HCT116 (cell line): ENCODE measurements around the gene NLRP7. TPM values are rescaled to one million over a fixed set of nuclear protein-coding genes. Genes with fewer than 3 reads are reported as not detected.
"Not testable (repeated sequence)": the region's sequence is repeated elsewhere in the genome, so short reads cannot be mapped to it uniquely, and the experiment has no call there.

ENCODE experiments used
- ATAC-seq: fragments of 200-7000 bp; cut with Tn5 transposase; 2 replicates; pipeline ENCODE4 v1.9.1; 2020; ENCODE audit warnings: mild to moderate bottlenecking, moderate library complexity
- BruUV-seq: library from RNA; stranded (reverse); fragments of 400-500 nt; replicated peaks from 2 replicates; lab custom pipeline; 2021; lab: Mats Ljungman, UMichigan
- CTCF ChIA-PET: fragments of 300-600 bp; sonication (Branson Sonifier 250); formaldehyde crosslinking; loops from one replicate; lab custom pipeline; 2021; ENCODE audit warnings: antibody characterized with exemption; lab: Charles Lee
- POLR2A ChIA-PET: fragments of 300-600, 350-600 bp; sonication (Branson Sonifier 250); formaldehyde crosslinking; loops from one replicate; lab custom pipeline; 2021; ENCODE audit warnings: antibody characterized with exemption; lab: Charles Lee
- RAD21 ChIA-PET, 2 experiments: fragments of 300-600 bp; sonication (Branson Sonifier 250); formaldehyde crosslinking; loops; one replicate each; lab custom pipeline; 2023; ENCODE audit warnings: low total read pairs in 2 of 2; ENCODE audit not compliant: uncharacterized antibody in 2 of 2, unreplicated experiment in 2 of 2, low non-redundant PET in 1 of 2; lab: Charles Lee
- DNase-seq: peaks from one replicate; pipeline ENCODE4 v3.0.0-alpha.2; 2010; ENCODE audit warnings: low read depth, low spot score
- H2AFZ ChIP-seq: fragments of 200-600 bp; shearing (Covaris generic), sonication (generic); 2 replicates; pipeline ENCODE4 v1.6.1; 2017; ENCODE audit warnings: low read depth, mixed run types, mixed read lengths, antibody characterized with exemption, low read length; ENCODE audit not compliant: poor library complexity, severe bottlenecking
- H3K27ac ChIP-seq: 2 replicates; pipeline ENCODE4 v1.5.1; 2012; ENCODE audit warnings: low read depth, low read length
- H3K27me3 ChIP-seq: fragments of 200-600 bp; sonication (generic); 2 replicates; pipeline ENCODE4 v1.6.1; 2016; ENCODE audit warnings: mixed run types, low read length, mixed read lengths; ENCODE audit not compliant: insufficient read depth
- H3K36me3 ChIP-seq, 2 experiments: fragments of 200-500 bp in 1 of 2; fragments of 200-600 bp in 1 of 2; sonication (Bioruptor generic) in 1 of 2; sonication (generic) in 1 of 2; 2 replicates each; pipeline versions ENCODE4 v1.5.1 to v1.6.1; 2014 to 2016; ENCODE audit warnings: low read length in 2 of 2, inconsistent platforms in 1 of 2, mixed read lengths in 1 of 2, mixed run types in 1 of 2; ENCODE audit not compliant: insufficient read depth in 2 of 2, control insufficient read depth in 1 of 2
- H3K4me1 ChIP-seq, 2 experiments: fragments of 200-600 bp in 1 of 2; sonication (generic) in 1 of 2; 2 replicates each; pipeline versions ENCODE4 v1.5.1 to v1.6.1; 2012 to 2017; ENCODE audit warnings: low read length in 2 of 2, inconsistent platforms in 1 of 2, mild to moderate bottlenecking in 1 of 2, mixed read lengths in 1 of 2, mixed run types in 1 of 2, moderate library complexity in 1 of 2; ENCODE audit not compliant: insufficient read depth in 2 of 2, control insufficient read depth in 1 of 2
- H3K4me2 ChIP-seq: fragments of 200-600 bp; sonication (generic); 2 replicates; pipeline ENCODE4 v1.6.1; 2017; ENCODE audit warnings: mixed run types, low read length, mixed read lengths
- H3K4me3 ChIP-seq, 2 experiments: fragments of 200-600 bp in 1 of 2; sonication (generic) in 1 of 2; replicated peaks in 1 of 2; 2 replicates each; pipeline ENCODE4 v1.5.1; 2011 to 2016; ENCODE audit warnings: low read length in 2 of 2, control low read depth in 1 of 2, low read depth in 1 of 2, mild to moderate bottlenecking in 1 of 2, mixed read lengths in 1 of 2, mixed run types in 1 of 2
- H3K79me2 ChIP-seq: fragments of 200-600 bp; sonication (generic); 2 replicates; pipeline ENCODE4 v1.6.1; 2017; ENCODE audit warnings: mild to moderate bottlenecking, mixed run types, low read length, moderate library complexity, mixed read lengths; ENCODE audit not compliant: insufficient read depth
- H3K9ac ChIP-seq: fragments of 200-600 bp; sonication (generic); 2 replicates; pipeline ENCODE4 v1.6.1; 2016; ENCODE audit warnings: low read length, mixed read lengths
- H3K9me2 ChIP-seq: fragments of 200-600 bp; sonication (generic), shearing (Covaris generic); 2 replicates; pipeline ENCODE4 v1.6.1; 2017; ENCODE audit warnings: mixed run types, mild to moderate bottlenecking, moderate library complexity; ENCODE audit not compliant: insufficient read depth
- H3K9me3 ChIP-seq, 2 experiments: fragments of 200-500 bp in 1 of 2; fragments of 200-600 bp in 1 of 2; sonication (Bioruptor generic) in 1 of 2; sonication (generic) in 1 of 2; 2 replicates each; pipeline ENCODE4 v1.6.1; 2014 to 2017; ENCODE audit warnings: low read length in 2 of 2, mixed read lengths in 2 of 2, inconsistent platforms in 1 of 2, low read depth in 1 of 2, mild to moderate bottlenecking in 1 of 2, mixed run types in 1 of 2, moderate library complexity in 1 of 2; ENCODE audit not compliant: control insufficient read depth in 1 of 2, insufficient read depth in 1 of 2
- H4K20me1 ChIP-seq: fragments of 200-600 bp; sonication (generic), shearing (Covaris generic); 2 replicates; pipeline ENCODE4 v1.6.1; 2017; ENCODE audit warnings: mixed run types, mild to moderate bottlenecking, moderate library complexity; ENCODE audit not compliant: insufficient read depth
- FOSL1 ChIP-seq: IDR thresholded peaks from 2 replicates; pipeline ENCODE4 v1.6.1; 2012; ENCODE audit warnings: low read depth
- JUND ChIP-seq: IDR thresholded peaks from 2 replicates; pipeline ENCODE4 v1.6.1; 2012
- RAD21 ChIP-seq: IDR thresholded peaks from 2 replicates; pipeline ENCODE4 v1.6.1; 2012; ENCODE audit warnings: low read depth, mild to moderate bottlenecking
- SIN3A ChIP-seq: IDR thresholded peaks from 2 replicates; pipeline ENCODE4 v1.6.1; 2012; ENCODE audit warnings: low read depth
- SRF ChIP-seq: IDR thresholded peaks from 2 replicates; pipeline ENCODE4 v1.6.1; 2012; ENCODE audit warnings: low read depth
- ZFX ChIP-seq: fragments of 450-650 bp; IDR thresholded peaks from 2 replicates; pipeline ENCODE4 v1.6.1; 2017
- intact Hi-C: fragments of 100-400 bp; cut with micrococcal nuclease; formaldehyde crosslinking; loops from 2 replicates; pipeline ENCODE4 v1.10.0; 2022
- total RNA-seq: library from RNA; stranded (reverse); gene quantifications from one replicate; pipeline ENCODE4 v1.2.1, GENCODE V29; 2021; ENCODE audit not compliant: unreplicated experiment

Gene NLRP7
- total RNA-seq, 1 experiment from 2014 or later: not detected

DNA sequence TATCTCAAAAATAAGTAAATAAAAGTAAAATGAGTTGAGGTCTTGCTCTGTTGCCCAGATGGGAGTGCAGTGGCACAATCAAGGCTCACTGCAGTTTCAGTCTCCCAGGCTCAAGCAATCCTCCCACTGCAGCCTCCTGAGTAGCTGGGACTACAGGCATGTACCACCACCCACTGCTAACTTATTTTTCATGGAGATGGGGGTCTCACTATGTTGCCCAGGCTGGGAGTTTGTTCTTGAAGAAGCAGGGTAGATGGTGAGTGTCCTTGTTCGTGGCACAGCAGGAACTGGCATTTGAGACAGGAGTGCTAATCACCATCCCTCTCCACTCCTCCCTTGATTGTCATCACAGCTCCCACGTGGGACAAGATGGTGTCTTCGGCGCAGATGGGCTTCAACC lies 22.3 kb upstream of the NLRP7 start:
- intact Hi-C loops: no loop called here
- no peaks in the 10 kb centered on the region for H4K20me1 ChIP-seq
- TF ChIP-seq SRF (no peak), FOSL1 (no peak), SIN3A (no peak)
- H3K4me2 ChIP-seq: no peak overlapping the region
- H3K9ac ChIP-seq: no peak overlapping the region
- H2AFZ ChIP-seq: no peak overlapping the region
- H3K9me3 ChIP-seq: no peaks in the 10 kb centered on the region
- ChIA-PET RAD21 (no interaction called here), CTCF (no interaction called here), POLR2A (no interaction called here)
- H3K9me2 ChIP-seq: no peaks in the 10 kb centered on the region
- 0 out of 4 replicates have a peak, but pooled peaks cover 0 to 5% of the 10 kb centered on the region in 2 experiments for H3K36me3 ChIP-seq
- no peaks in the 10 kb centered on the region for H3K27me3 ChIP-seq
- H3K4me1 ChIP-seq: peaks cover 0 to 3% of the 10 kb centered on the region in 2 experiments; a peak in 1 of 4 replicates
- H3K27ac ChIP-seq: no peak overlapping the region
- BruUV-seq: no TSS peak
- peaks cover 25% of the 10 kb centered on the region for H3K79me2 ChIP-seq
- DNase-seq (no peak), ATAC-seq (no peak)
- no peak overlapping the region for H3K4me3 ChIP-seq

DNA sequence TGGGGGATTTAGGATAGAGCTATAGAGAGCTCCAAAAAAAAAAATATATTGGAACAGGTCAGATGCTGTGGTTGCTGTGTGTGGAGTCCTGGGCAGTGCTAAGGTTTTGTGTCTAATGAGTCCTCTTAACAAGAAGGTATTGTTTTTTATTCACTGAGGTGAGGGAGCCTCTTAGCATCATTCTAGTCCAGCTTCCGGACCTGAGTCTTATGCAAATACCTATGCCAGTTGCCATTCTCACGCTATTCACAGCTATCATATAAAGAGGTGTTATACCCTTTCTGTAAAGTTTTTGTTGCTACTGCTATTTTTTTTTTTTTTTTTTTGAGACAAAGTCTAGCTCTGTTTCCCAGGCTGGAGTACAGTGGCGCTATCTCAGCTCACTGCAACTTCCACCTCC lies 20.3 kb upstream of the NLRP7 start:
- ChIA-PET POLR2A (no interaction called here), CTCF (no interaction called here)
- Histone ChIP-seq H3K79me2 (peaks cover 25% of the 10 kb centered on the region), H3K9me2 (no peaks in the 10 kb centered on the region), H3K27ac (no peak overlapping the region), H3K4me1 (peaks cover 0 to 3% of the 10 kb centered on the region in 2 experiments; a peak in 1 of 4 replicates), H4K20me1 (no peaks in the 10 kb centered on the region), H3K9ac (no peak overlapping the region), H3K27me3 (no peaks in the 10 kb centered on the region), H3K4me2 (peak overlapping the region; percentile 63)
- BruUV-seq: no TSS peak
- TF ChIP-seq ZFX (no peak), JUND (no peak), RAD21 (no peak)
- TF ChIP-seq, all 23 proteins: peak for 0
- ATAC-seq (no peak), DNase-seq (no peak)
- RAD21 ChIA-PET: no interaction called here
- intact Hi-C loops: no loop called here
- Histone ChIP-seq H3K9me3 (no peaks in the 10 kb centered on the region), H2AFZ (no peak overlapping the region), H3K4me3 (peak overlapping the region; percentile 55 to 60), H3K36me3 (0 out of 4 replicates have a peak, but pooled peaks cover 0 to 5% of the 10 kb centered on the region in 2 experiments)

DNA sequence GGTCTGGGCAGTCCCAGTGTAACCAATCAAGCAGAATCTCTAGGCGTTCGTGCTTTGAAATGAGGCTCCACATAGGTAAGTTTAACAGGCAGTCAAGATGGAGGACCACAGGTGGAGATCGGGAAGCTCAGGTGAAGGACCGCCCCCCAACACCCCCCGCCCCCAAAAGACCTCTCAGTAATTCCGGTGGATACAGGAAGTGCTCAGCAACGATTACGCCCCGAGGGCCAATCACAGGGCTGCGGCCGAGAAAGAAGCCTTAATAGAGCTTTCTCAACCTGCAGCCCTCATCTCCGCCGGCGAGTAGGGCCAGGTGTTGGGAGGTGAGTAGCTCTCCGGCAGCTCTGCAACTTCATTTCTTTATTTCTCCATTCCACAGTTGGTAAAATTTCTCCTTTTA lies 17.7 kb upstream of the NLRP7 start:
- DNase-seq, BruUV-seq, H2AFZ ChIP-seq, H3K9me3 ChIP-seq, CTCF ChIA-PET, H3K9me2 ChIP-seq, H3K27ac ChIP-seq, H3K4me2 ChIP-seq, intact Hi-C loops, H3K27me3 ChIP-seq, H4K20me1 ChIP-seq, RAD21 ChIA-PET, H3K36me3 ChIP-seq, H3K4me1 ChIP-seq, H3K4me3 ChIP-seq, POLR2A ChIA-PET, H3K9ac ChIP-seq: not testable (repeated sequence)
- peak; percentile 46 for ATAC-seq
- peaks cover 23% of the 10 kb centered on the region for H3K79me2 ChIP-seq
